CD4-positive, alpha-beta T cell treated with Interleukin-15 for 1 hour (primary cell): Measurements from ENCODE around the gene TRIM4.
A peak's percentile ranks its signal among the peaks of the same experiment; 100 is the strongest.
"Not testable (repeated sequence)": the region's sequence is repeated elsewhere in the genome, so short reads cannot be mapped to it uniquely, and the experiment has no call there.

Experiments used
- DNase-seq: peaks from one replicate; pipeline ENCODE4 v3.0.0-alpha.2; 2020

The TRIM4 gene, protein sequence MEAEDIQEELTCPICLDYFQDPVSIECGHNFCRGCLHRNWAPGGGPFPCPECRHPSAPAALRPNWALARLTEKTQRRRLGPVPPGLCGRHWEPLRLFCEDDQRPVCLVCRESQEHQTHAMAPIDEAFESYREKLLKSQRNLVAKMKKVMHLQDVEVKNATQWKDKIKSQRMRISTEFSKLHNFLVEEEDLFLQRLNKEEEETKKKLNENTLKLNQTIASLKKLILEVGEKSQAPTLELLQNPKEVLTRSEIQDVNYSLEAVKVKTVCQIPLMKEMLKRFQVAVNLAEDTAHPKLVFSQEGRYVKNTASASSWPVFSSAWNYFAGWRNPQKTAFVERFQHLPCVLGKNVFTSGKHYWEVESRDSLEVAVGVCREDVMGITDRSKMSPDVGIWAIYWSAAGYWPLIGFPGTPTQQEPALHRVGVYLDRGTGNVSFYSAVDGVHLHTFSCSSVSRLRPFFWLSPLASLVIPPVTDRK

GRCh38 chr7:99918959-99919813 is at the start of gene TRIM4:
TSS of gene TRIM4 (minus strand) at chr7:99919530. CDS start at chr7:99919401, 129 bp downstream.
- DNase-seq = peak; percentile 90

- no peak for DNase-seq
Observed at GRCh38 chr7:99958564-99959227, 39.4 kb upstream of the TRIM4 start.

GRCh38 chr7:99955247-99955646 is 35.9 kb upstream of the TRIM4 start:
- DNase-seq = no peak

GRCh38 chr7:99954643-99955042 is 35.3 kb upstream of the TRIM4 start:
- not testable (repeated sequence) for DNase-seq

GRCh38 chr7:99953649-99954048 is 34.3 kb upstream of the TRIM4 start:
- DNase-seq = no peak

DNA sequence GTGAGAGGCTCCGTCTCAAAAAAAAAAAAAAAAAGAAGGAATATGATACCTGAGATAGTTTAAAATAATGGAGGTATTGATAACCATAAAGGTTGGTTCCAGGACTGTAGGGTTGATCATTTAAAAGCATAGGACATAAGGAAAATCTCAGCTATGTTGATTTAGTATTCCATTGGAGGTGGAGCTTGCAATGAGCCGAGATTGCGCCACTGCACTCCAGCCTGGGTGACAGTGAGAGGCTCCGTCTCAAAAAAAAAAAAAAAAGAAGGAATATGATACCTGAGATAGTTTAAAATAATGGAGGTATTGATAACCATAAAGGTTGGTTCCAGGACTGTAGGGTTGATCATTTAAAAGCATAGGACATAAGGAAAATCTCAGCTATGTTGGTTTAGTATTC is 33.3 kb upstream of the TRIM4 start:
- DNase-seq = not testable (repeated sequence)

DNA sequence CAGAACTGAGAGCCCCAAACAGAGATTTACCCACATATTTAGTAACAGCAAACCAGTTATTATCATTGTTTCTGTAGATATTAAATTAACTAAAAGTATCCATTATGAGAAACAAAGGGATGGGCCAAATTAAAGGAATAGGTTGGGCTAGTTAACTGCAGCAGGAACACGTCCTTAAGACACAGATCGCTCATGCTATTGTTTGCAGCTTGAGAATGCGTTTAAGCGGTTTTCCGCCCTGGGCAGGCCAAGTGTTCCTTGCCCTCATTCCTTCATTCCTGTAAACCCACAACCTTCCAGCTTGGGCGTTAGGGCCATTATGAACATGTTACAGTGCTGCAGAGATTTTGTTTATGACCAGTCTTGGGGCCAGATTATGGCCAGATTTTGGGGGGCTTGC is 31.5 kb upstream of the TRIM4 start:
- DNase-seq = not testable (repeated sequence)

GRCh38 chr7:99949645-99950228 is 30.4 kb upstream of the TRIM4 start:
- DNase-seq = no peak

GRCh38 chr7:99947608-99948007 is 28.3 kb upstream of the TRIM4 start:
- no peak for DNase-seq

DNA sequence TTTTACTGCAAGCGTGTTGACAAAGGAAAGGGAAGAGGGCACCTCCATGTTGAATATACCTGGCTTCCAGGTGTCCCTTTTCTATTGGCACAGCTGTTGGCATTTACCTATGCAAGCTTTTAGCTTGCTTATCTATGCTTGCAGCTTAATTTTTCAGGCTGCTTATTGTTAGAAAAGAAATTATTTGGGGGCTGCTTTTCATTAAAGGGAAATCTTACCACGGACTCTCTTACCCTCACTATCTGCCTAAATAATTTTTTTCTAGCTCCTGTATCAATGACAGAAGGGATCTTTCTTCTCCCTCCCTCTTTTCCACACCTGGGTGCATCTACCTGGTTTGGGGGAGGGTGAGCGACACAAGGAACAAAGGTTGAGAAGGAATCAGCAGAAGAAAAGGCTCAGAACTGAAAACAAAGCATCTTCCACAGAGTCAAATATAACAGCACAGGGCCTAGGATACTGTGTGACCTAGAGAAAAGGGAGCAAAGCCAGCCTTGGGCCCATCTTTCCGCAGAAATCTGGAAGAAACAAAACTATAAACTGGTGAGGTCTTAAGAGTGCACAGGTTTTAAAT is 25.3 kb upstream of the TRIM4 start:
- DNase-seq = no peak

DNA sequence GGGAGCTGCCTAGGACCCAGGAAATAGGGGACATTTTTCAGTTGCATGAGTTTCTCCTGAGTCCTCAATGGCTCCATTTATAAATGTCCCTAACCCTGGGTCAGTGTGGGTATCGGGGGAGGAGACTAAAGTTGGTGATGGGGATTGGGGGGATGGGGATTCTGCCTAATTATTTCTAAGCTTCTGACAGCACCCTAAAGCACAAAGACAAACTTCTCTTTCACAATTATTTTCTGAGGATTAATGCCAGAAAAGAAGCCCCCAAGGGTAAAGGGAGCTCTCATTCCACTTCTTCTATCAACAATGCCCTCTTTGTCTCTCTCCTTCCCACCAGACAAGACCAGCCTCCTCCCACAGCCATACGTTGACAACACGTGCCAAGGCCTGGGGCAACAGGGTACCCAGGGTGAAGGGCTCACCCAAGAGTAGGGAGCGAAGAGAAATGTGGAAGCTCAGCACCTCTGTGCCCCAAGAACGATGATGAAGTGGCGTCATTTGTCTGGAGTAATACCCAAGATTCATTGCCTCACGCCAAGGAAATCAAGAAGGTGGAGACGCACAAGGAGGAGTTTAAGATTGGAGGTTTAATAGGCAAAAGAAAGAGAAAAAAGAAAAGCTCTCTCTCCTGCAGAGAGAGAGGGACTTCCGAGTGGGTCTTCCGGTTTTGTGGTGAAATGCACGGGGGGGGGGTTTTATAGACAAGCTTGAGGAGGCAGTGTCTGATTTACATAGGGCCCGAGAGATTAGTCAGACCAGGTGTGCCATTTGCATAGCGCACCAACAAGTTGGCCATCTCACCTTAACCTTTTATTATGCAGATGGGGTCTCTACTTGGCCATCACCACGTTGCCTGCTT is 24.5 kb upstream of the TRIM4 start:
- no peak for DNase-seq

DNA sequence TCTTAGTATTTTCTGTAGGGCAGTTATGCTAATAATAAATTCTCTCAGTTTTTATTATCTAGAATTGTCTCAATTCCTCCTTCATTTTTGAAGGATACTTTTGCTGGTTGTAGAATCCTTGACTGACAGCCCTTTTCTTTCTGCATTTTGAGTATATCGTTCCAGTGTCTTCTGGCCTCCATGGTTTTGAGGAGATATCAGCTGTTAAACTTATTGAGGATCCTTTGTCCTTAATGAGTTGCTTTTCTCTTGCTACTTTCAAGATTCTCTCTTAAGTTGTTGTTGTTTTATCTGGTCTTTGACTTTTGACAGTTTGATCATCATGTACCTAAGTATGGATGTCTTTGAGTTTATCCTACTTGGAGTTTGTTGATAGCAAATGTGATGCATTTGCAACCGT is 19.0 kb upstream of the TRIM4 start:
- no peak for DNase-seq

DNA sequence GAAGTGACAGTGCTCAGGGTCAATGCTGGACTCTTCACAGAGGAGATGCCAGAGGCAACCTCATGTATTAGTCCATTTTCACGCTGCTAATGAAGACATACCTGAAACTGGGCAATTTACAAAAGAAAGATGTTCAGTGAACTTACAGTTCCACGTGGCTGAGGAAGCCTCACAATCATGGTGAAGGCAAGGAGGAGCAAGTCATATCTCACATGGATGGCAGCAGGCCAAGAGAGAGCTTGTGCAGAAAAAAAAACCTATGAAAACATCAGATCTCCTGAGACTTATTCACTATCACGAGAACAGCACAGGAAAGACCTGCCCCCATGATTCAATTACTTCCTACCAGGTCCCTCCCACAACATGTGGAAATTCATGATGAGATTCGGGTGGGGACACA is 15.7 kb upstream of the TRIM4 start:
- DNase-seq = not testable (repeated sequence)

- DNase-seq = no peak
Observed at GRCh38 chr7:99930376-99930775, 11.0 kb upstream of the TRIM4 start.

- no peak for DNase-seq
Observed at GRCh38 chr7:99929730-99930053, 10.4 kb upstream of the TRIM4 start.

- peak; percentile 35 for DNase-seq
Observed at GRCh38 chr7:99928994-99929729, 9.8 kb upstream of the TRIM4 start, which contains the start of gene GJC3. TSS of gene GJC3 (minus strand) at chr7:99929620. CDS start at chr7:99929620, 0 bp downstream.

- DNase-seq = no peak
Observed at GRCh38 chr7:99928188-99928587, 8.9 kb upstream of the TRIM4 start.

- DNase-seq = no peak
Observed at GRCh38 chr7:99927536-99927935, 8.2 kb upstream of the TRIM4 start.

GRCh38 chr7:99926321-99926720 is 7.0 kb upstream of the TRIM4 start:
- no peak for DNase-seq

DNA sequence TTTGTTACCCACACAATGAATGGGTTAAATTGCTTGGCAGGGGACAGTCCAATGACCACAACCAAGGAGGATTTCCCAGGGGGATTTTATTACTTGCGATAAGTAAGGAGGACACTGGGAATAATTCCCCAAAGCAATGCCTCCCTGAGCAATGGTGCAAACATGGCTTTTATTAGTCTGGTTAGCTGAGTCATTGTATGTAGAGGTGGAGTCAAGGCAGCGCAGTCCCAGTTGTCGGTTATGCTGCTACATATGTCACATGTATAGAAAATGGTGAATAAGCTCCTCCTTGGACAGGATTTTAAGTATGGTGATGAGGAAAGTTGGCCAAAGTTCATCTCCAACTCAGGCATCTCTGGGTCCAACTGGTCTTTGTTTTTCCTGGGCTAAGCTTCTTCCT is 3.9 kb upstream of the TRIM4 start:
- DNase-seq = no peak

- no peak for DNase-seq
Observed at GRCh38 chr7:99920149-99920548, 819 bp upstream of the TRIM4 start.
